ENCODE data around the gene SLC44A5.

GRCh38 chr1:75600781-75601180, 10.1 kb downstream of the SLC44A5 start:
- TF ChIP-seq, protein P1, sequence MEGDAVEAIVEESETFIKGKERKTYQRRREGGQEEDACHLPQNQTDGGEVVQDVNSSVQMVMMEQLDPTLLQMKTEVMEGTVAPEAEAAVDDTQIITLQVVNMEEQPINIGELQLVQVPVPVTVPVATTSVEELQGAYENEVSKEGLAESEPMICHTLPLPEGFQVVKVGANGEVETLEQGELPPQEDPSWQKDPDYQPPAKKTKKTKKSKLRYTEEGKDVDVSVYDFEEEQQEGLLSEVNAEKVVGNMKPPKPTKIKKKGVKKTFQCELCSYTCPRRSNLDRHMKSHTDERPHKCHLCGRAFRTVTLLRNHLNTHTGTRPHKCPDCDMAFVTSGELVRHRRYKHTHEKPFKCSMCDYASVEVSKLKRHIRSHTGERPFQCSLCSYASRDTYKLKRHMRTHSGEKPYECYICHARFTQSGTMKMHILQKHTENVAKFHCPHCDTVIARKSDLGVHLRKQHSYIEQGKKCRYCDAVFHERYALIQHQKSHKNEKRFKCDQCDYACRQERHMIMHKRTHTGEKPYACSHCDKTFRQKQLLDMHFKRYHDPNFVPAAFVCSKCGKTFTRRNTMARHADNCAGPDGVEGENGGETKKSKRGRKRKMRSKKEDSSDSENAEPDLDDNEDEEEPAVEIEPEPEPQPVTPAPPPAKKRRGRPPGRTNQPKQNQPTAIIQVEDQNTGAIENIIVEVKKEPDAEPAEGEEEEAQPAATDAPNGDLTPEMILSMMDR (IDR thresholded peaks at IDR 0.05): no peak
- TF ChIP-seq EP300 (IDR thresholded peaks at IDR 0.05): no peak
- no peak for TF ChIP-seq POLR2AphosphoS5 (IDR thresholded peaks at IDR 0.05)

Data from stomach (tissue), 4 donors.